Motor neuron (in vitro differentiated cells): ENCODE results near the gene ADIRF. TPM values are rescaled to one million over a fixed set of nuclear protein-coding genes. Genes with fewer than 3 reads are reported as not detected.
A peak's percentile ranks its signal among the peaks of the same experiment; 100 is the strongest.

Experiments
- ATAC-seq, 8 experiments: fragments of 200-7000 bp; cut with Tn5 transposase; replicated peaks in 6 of 8; 2 replicates each; pipeline ENCODE4 v1.8.0; 2021; ENCODE audit warnings: mild to moderate bottlenecking in 8 of 8, moderate library complexity in 8 of 8
- H3K27ac ChIP-seq, 2 donors: fragments of 250-450 bp; sonication (Bioruptor Pico); 2 replicates each; pipeline ENCODE4 v1.9.0; 2021; ENCODE audit warnings: antibody characterized with exemption in 2 of 2, mild to moderate bottlenecking in 2 of 2, moderate library complexity in 1 of 2
- H3K4me1 ChIP-seq, 2 donors: fragments of 250-450 bp; sonication (Bioruptor Pico); replicated peaks in 1 of 2; 2 replicates each; pipeline ENCODE4 v1.6.1; 2021; ENCODE audit warnings: antibody characterized with exemption in 2 of 2, mild to moderate bottlenecking in 2 of 2, moderate library complexity in 1 of 2
- H3K4me3 ChIP-seq, 5 donors: fragments of 250-450 bp; sonication (Bioruptor Pico); 2 replicates each; pipeline ENCODE4 v1.9.0; 2021; ENCODE audit warnings: antibody characterized with exemption in 5 of 5, mild to moderate bottlenecking in 5 of 5, moderate library complexity in 4 of 5
- WGBS, 10 experiments: fragments of 450-650 bp; shearing (Covaris generic); methylation state at CpG; one replicate each; pipeline ENCODE4 v1.0.0; 2022; 5-methylcytosine and 5-hydroxymethylcytosine counted together
- in situ Hi-C, 9 experiments: fragments of 400-800 bp; cut with MboI; loops; one replicate each; pipeline ENCODE4 v1.15.0; 2021; ENCODE audit warnings: low sequenced_read_pairs in 9 of 9, low pct_unique_long_range_greater_than_20kb in 2 of 9; ENCODE audit not compliant: unreplicated experiment in 9 of 9
- total RNA-seq, 8 experiments: library from RNA; unstranded; fragments of 300-600 nt; gene quantifications; 2 replicates each; pipeline versions ENCODE4 v1.2.3 to v1.2.4, GENCODE V29; 2022

Gene ADIRF
- total RNA-seq, 8 experiments from 2014 or later = 0.49 to 63.7 (median 1.2) TPM; not detected in 1

GRCh38 chr10:86958901-86959736 lies 9.2 kb upstream of the ADIRF start:
- in situ Hi-C loops = no loop called here
- peak in 7 of 8 experiments; percentile 10 to 57 (median 50) for ATAC-seq
- Histone ChIP-seq H3K4me1 (peaks cover 56 to 67% of the 10 kb centered on the region in 2 donors), H3K4me3 (peak overlapping the region; percentile 19 to 45 (median 33)), H3K27ac (peak overlapping the region; percentile 95 to 97)
- 18 to 63% (median 46%) methylated on average over 2 of the region's 16 CpGs; no CpG with 5 or more reads in 7 of the 10 experiments for WGBS, 10 experiments

GRCh38 chr10:86959737-86960002 lies 8.6 kb upstream of the ADIRF start:
- in situ Hi-C loops = no loop called here
- ATAC-seq = no peak
- 80% methylated on average over 1 of the region's 2 CpGs; no CpG with 5 or more reads in 9 of the 10 experiments for WGBS, 10 experiments
- Histone ChIP-seq H3K27ac (peak overlapping the region; percentile 95 to 97), H3K4me3 (peak overlapping the region in 3 of 5 donors; percentile 33 to 45 (median 34)), H3K4me1 (peaks cover 53 to 63% of the 10 kb centered on the region in 2 donors)

- ATAC-seq = peak; percentile 36 to 91 (median 48)
- in situ Hi-C loops = no loop called here
- H3K27ac ChIP-seq = peak overlapping the region; percentile 95 to 97
- 14 to 88% (median 78%) methylated on average over 1 to 10 of the region's 37 CpGs; no CpG with 5 or more reads in 4 of the 10 experiments for WGBS, 10 experiments
- peak overlapping the region in 2 of 5 donors; percentile 5 to 45 for H3K4me3 ChIP-seq
- peaks cover 47 to 58% of the 10 kb centered on the region in 2 donors for H3K4me1 ChIP-seq
These were observed 8.0 kb upstream of the ADIRF start for GRCh38 chr10:86960003-86960862.

- in situ Hi-C loops = no loop called here
- 0 to 92% (median 60%) methylated on average over 1 to 3 of the region's 9 CpGs; no CpG with 5 or more reads in 5 of the 10 experiments for WGBS, 10 experiments
- H3K27ac ChIP-seq = peak overlapping the region; percentile 31 to 63
- peak in 1 of 8 experiments; percentile 10 for ATAC-seq
- H3K4me1 ChIP-seq = peaks cover 45 to 54% of the 10 kb centered on the region in 2 donors
- peak overlapping the region in 2 of 5 donors; percentile 5 to 45 for H3K4me3 ChIP-seq
These were observed 7.3 kb upstream of the ADIRF start for GRCh38 chr10:86960863-86961434.

GRCh38 chr10:86961481-86962091 lies 6.7 kb upstream of the ADIRF start:
- in situ Hi-C loops = no loop called here
- WGBS, 10 experiments = 30 to 100% (median 80%) methylated on average over 1 to 6 of the region's 12 CpGs; no CpG with 5 or more reads in 5 of the 10 experiments

GRCh38 chr10:86962136-86962980 lies 5.9 kb upstream of the ADIRF start:
- Histone ChIP-seq H3K4me3 (no peak overlapping the region), H3K27ac (no peak overlapping the region), H3K4me1 (peaks cover 43 to 54% of the 10 kb centered on the region in 2 donors)
- no peak for ATAC-seq
- in situ Hi-C loops = no loop called here
- whole genome bisulfite sequencing, 10 experiments = 80 to 100% methylated on average over 1 to 2 of the region's 7 CpGs; no CpG with 5 or more reads in 8 of the 10 experiments

More at GRCh38 chr10:86961481-86962091, 6.7 kb upstream of the ADIRF start:
- Histone ChIP-seq H3K27ac (no peak overlapping the region), H3K4me3 (no peak overlapping the region), H3K4me1 (peaks cover 45 to 54% of the 10 kb centered on the region in 2 donors)
- no peak for ATAC-seq

- no peak for ATAC-seq
- WGBS, 10 experiments = no CpG with 5 or more reads among the region's 7 CpGs
- Histone ChIP-seq H3K4me1 (peaks cover 37 to 48% of the 10 kb centered on the region in 2 donors), H3K27ac (no peak overlapping the region), H3K4me3 (no peak overlapping the region)
- in situ Hi-C loops = no loop called here
These were observed 5.3 kb upstream of the ADIRF start for GRCh38 chr10:86962981-86963310.

- peaks cover 34 to 44% of the 10 kb centered on the region in 2 donors for H3K4me1 ChIP-seq
- WGBS, 10 experiments = 100% methylated on average over 1 of the region's 12 CpGs; no CpG with 5 or more reads in 9 of the 10 experiments
- no peak for ATAC-seq
- no peak overlapping the region for H3K27ac ChIP-seq
- no peak overlapping the region for H3K4me3 ChIP-seq
- in situ Hi-C loops = no loop called here
These were observed 4.9 kb upstream of the ADIRF start for GRCh38 chr10:86963341-86963919.

GRCh38 chr10:86964061-86964846 lies 4.0 kb upstream of the ADIRF start:
- in situ Hi-C loops = no loop called here
- Histone ChIP-seq H3K4me3 (no peak overlapping the region), H3K27ac (no peak overlapping the region), H3K4me1 (peaks cover 34 to 38% of the 10 kb centered on the region in 2 donors)
- peak in 1 of 8 experiments; percentile 3 for ATAC-seq
- WGBS, 10 experiments = 40 to 100% (median 83%) methylated on average over 1 to 5 of the region's 13 CpGs; no CpG with 5 or more reads in 2 of the 10 experiments

- 92 to 100% (median 100%) methylated on average over 1 to 2 of the region's 2 CpGs; no CpG with 5 or more reads in 4 of the 10 experiments for WGBS, 10 experiments
- Histone ChIP-seq H3K4me1 (peaks cover 32 to 38% of the 10 kb centered on the region in 2 donors), H3K4me3 (no peak overlapping the region), H3K27ac (no peak overlapping the region)
- in situ Hi-C loops = no loop called here
- ATAC-seq = no peak
These were observed 3.5 kb upstream of the ADIRF start for GRCh38 chr10:86964847-86965190.

- no peak overlapping the region for H3K4me3 ChIP-seq
- peak in 1 of 8 experiments; percentile 1 for ATAC-seq
- WGBS, 10 experiments = 41 to 81% (median 73%) methylated on average over 1 to 7 of the region's 11 CpGs; no CpG with 5 or more reads in 2 of the 10 experiments
- in situ Hi-C loops = no loop called here
- peaks cover 26 to 38% of the 10 kb centered on the region in 2 donors for H3K4me1 ChIP-seq
- peak overlapping the region; percentile 16 to 68 for H3K27ac ChIP-seq
These were observed 2.2 kb upstream of the ADIRF start for GRCh38 chr10:86965986-86966654.
